IMR-90 (cell line): ENCODE results near the gene MTA1. TPM values are rescaled to one million over a fixed set of nuclear protein-coding genes. Genes with fewer than 3 reads are reported as not detected.

Source experiments
- ATAC-seq: fragments of 200-7000 bp; cut with Tn5 transposase; 2 replicates; pipeline ENCODE4 v1.9.1; 2020; ENCODE audit warnings: low read depth, mild to moderate bottlenecking, moderate library complexity
- BruUV-seq: library from RNA; stranded (reverse); fragments of 400-500 nt; replicated peaks from 2 replicates; lab custom pipeline; 2021; lab: Mats Ljungman, UMichigan
- CTCF ChIA-PET: fragments of 300-600 bp; formaldehyde crosslinking; extraction: SDS; loops from one replicate; lab custom pipeline; 2021; ENCODE audit warnings: antibody characterized with exemption; lab: Yijun Ruan, JAX
- POLR2A ChIA-PET: fragments of 300-600 bp; sonication (Branson Sonifier 250); formaldehyde crosslinking; loops from one replicate; lab custom pipeline; 2022; ENCODE audit warnings: antibody characterized with exemption; ENCODE audit not compliant: unreplicated experiment; lab: Charles Lee
- DNase-seq: peaks from one replicate; pipeline ENCODE4 v3.0.0; 2013
- H2AFZ ChIP-seq: replicated peaks from 2 replicates; pipeline ENCODE3; 2013; ENCODE audit warnings: low read length, mild to moderate bottlenecking; ENCODE audit not compliant: poor library complexity
- H2AK5ac ChIP-seq: 2 replicates; pipeline ENCODE4 v1.6.1; 2013; ENCODE audit warnings: low read depth, low read length, inconsistent platforms
- H2AK9ac ChIP-seq: replicated peaks from 2 replicates; pipeline ENCODE3; 2013; ENCODE audit warnings: mild to moderate bottlenecking, low read depth, low read length, moderate library complexity; ENCODE audit not compliant: poor library complexity
- H2BK120ac ChIP-seq: 2 replicates; pipeline ENCODE4 v1.6.1; 2013; ENCODE audit warnings: low read depth, low read length, inconsistent platforms
- H2BK15ac ChIP-seq: 3 replicates; pipeline ENCODE4 v1.6.1; 2013; ENCODE audit warnings: low read depth, low read length, inconsistent platforms
- H2BK20ac ChIP-seq: 2 replicates; pipeline ENCODE4 v1.6.1; 2013; ENCODE audit warnings: low read depth, mild to moderate bottlenecking, inconsistent platforms, low read length, moderate library complexity
- H2BK5ac ChIP-seq: 2 replicates; pipeline ENCODE4 v1.6.1; 2013; ENCODE audit warnings: mild to moderate bottlenecking, low read depth, low read length, inconsistent platforms; ENCODE audit not compliant: poor library complexity, severe bottlenecking
- H3K14ac ChIP-seq: replicated peaks from 2 replicates; pipeline ENCODE4 v1.6.1; 2013; ENCODE audit warnings: low read depth, low read length, inconsistent platforms
- H3K18ac ChIP-seq: 2 replicates; pipeline ENCODE4 v1.6.1; 2013; ENCODE audit warnings: low read depth, low read length, control low read depth
- H3K23ac ChIP-seq: 2 replicates; pipeline ENCODE4 v1.6.1; 2013; ENCODE audit warnings: low read depth, low read length, inconsistent platforms
- H3K27ac ChIP-seq: 2 replicates; pipeline ENCODE4 v1.5.1; 2013; ENCODE audit warnings: mild to moderate bottlenecking, control low read depth, low read length; ENCODE audit not compliant: insufficient read depth
- H3K27me3 ChIP-seq: 2 replicates; pipeline ENCODE4 v1.6.1; 2013; ENCODE audit warnings: low read length; ENCODE audit not compliant: control insufficient read depth, insufficient read depth
- H3K36me3 ChIP-seq: 2 replicates; pipeline ENCODE4 v1.6.1; 2013; ENCODE audit warnings: low read length, mixed read lengths; ENCODE audit not compliant: control insufficient read depth, insufficient read depth
- H3K4ac ChIP-seq: 2 replicates; pipeline ENCODE4 v1.6.1; 2013; ENCODE audit warnings: low read depth, low read length, inconsistent platforms
- H3K4me1 ChIP-seq: 2 replicates; pipeline ENCODE4 v1.6.1; 2013; ENCODE audit warnings: low read length, mixed read lengths; ENCODE audit not compliant: control insufficient read depth, insufficient read depth
- H3K4me2 ChIP-seq: 2 replicates; pipeline ENCODE4 v1.6.1; 2013; ENCODE audit warnings: low read depth, mild to moderate bottlenecking, control low read depth, low read length, moderate library complexity
- H3K4me3 ChIP-seq: 2 replicates; pipeline ENCODE4 v1.5.1; 2013; ENCODE audit warnings: low read depth, mild to moderate bottlenecking, control low read depth, low read length, moderate library complexity; ENCODE audit not compliant: insufficient read depth
- H3K56ac ChIP-seq: 2 replicates; pipeline ENCODE4 v1.6.1; 2013; ENCODE audit warnings: low read length, inconsistent platforms; ENCODE audit not compliant: insufficient read depth; ENCODE audit errors: extremely low read depth
- H3K79me1 ChIP-seq, 2 experiments: 2 replicates each; pipeline ENCODE4 v1.6.1; 2013; ENCODE audit warnings: low read length in 2 of 2, inconsistent platforms in 1 of 2, low read depth in 1 of 2
- H3K9ac ChIP-seq: 2 replicates; pipeline ENCODE4 v1.6.1; 2013; ENCODE audit warnings: low read depth, low read length, control low read depth
- H3K9me1 ChIP-seq: 2 replicates; pipeline ENCODE4 v1.6.1; 2013; ENCODE audit warnings: low read length, inconsistent platforms; ENCODE audit not compliant: insufficient read depth
- H3K9me3 ChIP-seq: 2 replicates; pipeline ENCODE4 v1.6.1; 2013; ENCODE audit warnings: low read length; ENCODE audit not compliant: control insufficient read depth, insufficient read depth
- H4K20me1 ChIP-seq: 2 replicates; pipeline ENCODE4 v1.6.1; 2013; ENCODE audit warnings: low read length, inconsistent platforms; ENCODE audit not compliant: insufficient read depth
- H4K5ac ChIP-seq: 2 replicates; pipeline ENCODE4 v1.6.1; 2013; ENCODE audit warnings: mild to moderate bottlenecking, low read depth, low read length, control low read depth
- H4K8ac ChIP-seq, 2 experiments: 2 replicates each; pipeline ENCODE4 v1.6.1; 2013; ENCODE audit warnings: low read depth in 2 of 2, low read length in 2 of 2, control low read depth in 1 of 2, inconsistent platforms in 1 of 2
- H4K91ac ChIP-seq: 2 replicates; pipeline ENCODE4 v1.6.1; 2013; ENCODE audit warnings: low read depth, low read length, inconsistent platforms; ENCODE audit not compliant: insufficient read depth
- BHLHE40 ChIP-seq: fragments of 150-350 bp; IDR thresholded peaks from 2 replicates; pipeline ENCODE4 v1.6.1; 2016; ENCODE audit warnings: mild to moderate bottlenecking, low read depth, low read length
- CEBPB ChIP-seq: IDR thresholded peaks from 2 replicates; pipeline ENCODE4 v1.6.1; 2012; ENCODE audit warnings: low read depth, low read length, improper control_type of control experiment
- CHD1 ChIP-seq: IDR thresholded peaks from 2 replicates; pipeline ENCODE4 v1.6.1; 2012; ENCODE audit warnings: low read depth, low read length, improper control_type of control experiment
- FOS ChIP-seq: fragments of 150-350 bp; IDR thresholded peaks from 2 replicates; pipeline ENCODE4 v1.6.1; 2016; ENCODE audit warnings: low read depth, low read length
- MAFK ChIP-seq: IDR thresholded peaks from 2 replicates; pipeline ENCODE4 v1.6.1; 2012; ENCODE audit warnings: low read depth, low read length, improper control_type of control experiment
- MAZ ChIP-seq: IDR thresholded peaks from 2 replicates; pipeline ENCODE4 v1.6.1; 2012; ENCODE audit warnings: low read depth, mild to moderate bottlenecking, low read length, improper control_type of control experiment, moderate library complexity, borderline replicate concordance
- MXI1 ChIP-seq: IDR thresholded peaks from 2 replicates; pipeline ENCODE4 v1.6.1; 2012; ENCODE audit warnings: low read depth, mild to moderate bottlenecking, low read length, moderate library complexity, borderline replicate concordance
- NFE2L2 ChIP-seq: fragments of 150-350 bp; IDR thresholded peaks from 2 replicates; pipeline ENCODE4 v1.6.1; 2016; ENCODE audit warnings: low read depth, mild to moderate bottlenecking, low read length
- POLR2A ChIP-seq: IDR thresholded peaks from 2 replicates; pipeline ENCODE4 v1.6.1; 2012; ENCODE audit warnings: mild to moderate bottlenecking, low read depth, low read length
- RAD21 ChIP-seq: IDR thresholded peaks from 2 replicates; pipeline ENCODE4 v1.6.1; 2012; ENCODE audit warnings: low read length, improper control_type of control experiment
- RCOR1 ChIP-seq: IDR thresholded peaks from 2 replicates; pipeline ENCODE4 v1.6.1; 2012; ENCODE audit warnings: mild to moderate bottlenecking, low read length, improper control_type of control experiment; ENCODE audit not compliant: insufficient replicate concordance
- RFX5 ChIP-seq: IDR thresholded peaks from 2 replicates; pipeline ENCODE4 v1.8.0; 2012; ENCODE audit warnings: low read depth, mild to moderate bottlenecking, low read length, moderate library complexity
- SMC3 ChIP-seq: fragments of 150-350 bp; IDR thresholded peaks from 2 replicates; pipeline ENCODE4 v1.6.1; 2016; ENCODE audit warnings: low read depth, mild to moderate bottlenecking, antibody characterized with exemption, low read length, moderate library complexity
- WGBS, 2 experiments: methylation state at CpG; one replicate each; pipeline versions ENCODE4 v1.1.5 to v1.1.7; 2013; ENCODE audit warnings: missing lambda C conversion rate in 2 of 2; ENCODE audit not compliant: insufficient read length in 1 of 2; ENCODE audit errors: extremely low coverage in 2 of 2; 5-methylcytosine and 5-hydroxymethylcytosine counted together
- dilution Hi-C: fragments of 300-500 bp; cut with HindIII; formaldehyde crosslinking; loops from one replicate; pipeline ENCODE4 v1.14.3; 2018; ENCODE audit warnings: low sequenced_read_pairs; ENCODE audit not compliant: unreplicated experiment
- in situ Hi-C: fragments of 300-500 bp; cut with MboI; formaldehyde crosslinking; loops from 3 replicates; pipeline ENCODE4 v1.14.3; 2019; ENCODE audit warnings: low sequenced_read_pairs, inconsistent platforms, mixed read lengths
- intact Hi-C: fragments of 100-400 bp; cut with micrococcal nuclease; formaldehyde crosslinking; loops from 2 replicates; pipeline ENCODE4 v1.10.0; 2022
- polyA plus RNA-seq, 3 experiments: library from polyadenylated mRNA; depleted of rRNA; stranded (reverse); fragments of >200 nt; gene quantifications; 2 replicates each; pipeline ENCODE4 v1.2.3, GENCODE V29; 2012; ENCODE audit warnings: low replicate concordance in 1 of 3
- total RNA-seq: library from RNA; depleted of rRNA; stranded (reverse); fragments of >200 nt; gene quantifications from 2 replicates; pipeline ENCODE4 v1.2.3, GENCODE V29; 2012
- TF ChIP-seq, protein P1 (sequence below): fragments of 150-350 bp; IDR thresholded peaks from 2 replicates; pipeline ENCODE4 v1.6.1; 2017; ENCODE audit warnings: mild to moderate bottlenecking, antibody characterized with exemption, low read length, low read depth
- TF ChIP-seq, protein P2 (sequence below): conservative IDR thresholded peaks from 2 replicates; pipeline ENCODE4 v1.5.1; 2012; ENCODE audit warnings: mild to moderate bottlenecking, low read depth, low read length, improper control_type of control experiment
- TF ChIP-seq, protein P3 (sequence below): fragments of 150-350 bp; IDR thresholded peaks from 2 replicates; pipeline ENCODE4 v1.6.1; 2016; ENCODE audit warnings: low read depth, mild to moderate bottlenecking, low read length, moderate library complexity, borderline replicate concordance

MTA1 gene
- total and polyA plus RNA-seq, 2 of the 4 experiments (the other 2 are of a cell fraction), result 21.5 to 61.6 TPM

DNA sequence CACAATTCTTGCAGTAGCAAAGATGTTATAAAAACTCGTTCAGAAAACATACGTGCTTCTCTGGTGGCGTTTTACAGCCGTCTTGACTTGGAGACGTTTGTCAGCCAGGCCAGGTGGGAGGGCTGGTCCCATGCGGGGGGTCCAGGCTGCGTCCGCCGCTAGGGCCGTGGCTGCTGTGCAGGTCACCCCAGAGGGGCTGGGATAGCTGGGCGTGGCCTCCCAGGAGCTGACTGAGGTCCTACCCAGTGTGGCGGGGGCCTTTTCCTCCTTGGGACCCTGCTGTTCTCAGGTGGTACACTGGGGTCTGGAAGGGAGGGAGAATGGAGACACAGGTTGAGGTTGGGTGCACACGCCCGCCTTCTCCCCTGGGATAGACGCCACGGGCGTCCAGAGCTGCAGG lies 25.2 kb downstream of the MTA1 start:
- ChIA-PET POLR2A (no interaction called here), CTCF (no interaction called here)
- intact Hi-C loops, result no loop called here

More for the DNA sequence above, 25.2 kb downstream of the MTA1 start:
- no peak overlapping the region for H3K56ac ChIP-seq
- H4K91ac ChIP-seq, result no peak overlapping the region
- H3K9me1 ChIP-seq, result no peaks in the 10 kb centered on the region
- H3K14ac ChIP-seq, result no peak overlapping the region
- no peak overlapping the region for H4K5ac ChIP-seq
- 83% methylated on average over 11 of the region's 17 CpGs; no CpG with 5 or more reads in 1 of the 2 experiments for WGBS, 2 experiments
- H2BK5ac ChIP-seq, result no peak overlapping the region
- no peak overlapping the region for H3K18ac ChIP-seq
- dilution Hi-C loops, result no loop called here
- no peak for TF ChIP-seq CHD1
- TF ChIP-seq POLR2A, result no peak
- no peak for TF ChIP-seq FOS
- TF ChIP-seq RAD21, result no peak
- TF ChIP-seq, protein P1, sequence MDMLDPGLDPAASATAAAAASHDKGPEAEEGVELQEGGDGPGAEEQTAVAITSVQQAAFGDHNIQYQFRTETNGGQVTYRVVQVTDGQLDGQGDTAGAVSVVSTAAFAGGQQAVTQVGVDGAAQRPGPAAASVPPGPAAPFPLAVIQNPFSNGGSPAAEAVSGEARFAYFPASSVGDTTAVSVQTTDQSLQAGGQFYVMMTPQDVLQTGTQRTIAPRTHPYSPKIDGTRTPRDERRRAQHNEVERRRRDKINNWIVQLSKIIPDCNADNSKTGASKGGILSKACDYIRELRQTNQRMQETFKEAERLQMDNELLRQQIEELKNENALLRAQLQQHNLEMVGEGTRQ, result no peak
- TF ChIP-seq MXI1, result no peak
- TF ChIP-seq CEBPB, result no peak
- no peak for TF ChIP-seq MAZ
- TF ChIP-seq, protein P2, sequence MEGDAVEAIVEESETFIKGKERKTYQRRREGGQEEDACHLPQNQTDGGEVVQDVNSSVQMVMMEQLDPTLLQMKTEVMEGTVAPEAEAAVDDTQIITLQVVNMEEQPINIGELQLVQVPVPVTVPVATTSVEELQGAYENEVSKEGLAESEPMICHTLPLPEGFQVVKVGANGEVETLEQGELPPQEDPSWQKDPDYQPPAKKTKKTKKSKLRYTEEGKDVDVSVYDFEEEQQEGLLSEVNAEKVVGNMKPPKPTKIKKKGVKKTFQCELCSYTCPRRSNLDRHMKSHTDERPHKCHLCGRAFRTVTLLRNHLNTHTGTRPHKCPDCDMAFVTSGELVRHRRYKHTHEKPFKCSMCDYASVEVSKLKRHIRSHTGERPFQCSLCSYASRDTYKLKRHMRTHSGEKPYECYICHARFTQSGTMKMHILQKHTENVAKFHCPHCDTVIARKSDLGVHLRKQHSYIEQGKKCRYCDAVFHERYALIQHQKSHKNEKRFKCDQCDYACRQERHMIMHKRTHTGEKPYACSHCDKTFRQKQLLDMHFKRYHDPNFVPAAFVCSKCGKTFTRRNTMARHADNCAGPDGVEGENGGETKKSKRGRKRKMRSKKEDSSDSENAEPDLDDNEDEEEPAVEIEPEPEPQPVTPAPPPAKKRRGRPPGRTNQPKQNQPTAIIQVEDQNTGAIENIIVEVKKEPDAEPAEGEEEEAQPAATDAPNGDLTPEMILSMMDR, result no peak
- no peak for TF ChIP-seq MAFK
- TF ChIP-seq SMC3, result no peak
- TF ChIP-seq BHLHE40, result no peak
- TF ChIP-seq, protein P3, sequence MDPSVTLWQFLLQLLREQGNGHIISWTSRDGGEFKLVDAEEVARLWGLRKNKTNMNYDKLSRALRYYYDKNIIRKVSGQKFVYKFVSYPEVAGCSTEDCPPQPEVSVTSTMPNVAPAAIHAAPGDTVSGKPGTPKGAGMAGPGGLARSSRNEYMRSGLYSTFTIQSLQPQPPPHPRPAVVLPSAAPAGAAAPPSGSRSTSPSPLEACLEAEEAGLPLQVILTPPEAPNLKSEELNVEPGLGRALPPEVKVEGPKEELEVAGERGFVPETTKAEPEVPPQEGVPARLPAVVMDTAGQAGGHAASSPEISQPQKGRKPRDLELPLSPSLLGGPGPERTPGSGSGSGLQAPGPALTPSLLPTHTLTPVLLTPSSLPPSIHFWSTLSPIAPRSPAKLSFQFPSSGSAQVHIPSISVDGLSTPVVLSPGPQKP, result no peak
- no peak for TF ChIP-seq NFE2L2
- no peak for TF ChIP-seq RCOR1
- TF ChIP-seq RFX5, result no peak
- H3K9ac ChIP-seq, result no peak overlapping the region
- H3K27ac ChIP-seq, result no peak overlapping the region
- no peak overlapping the region for H2BK15ac ChIP-seq
- peaks cover 3 to 46% of the 10 kb centered on the region in 2 experiments for H3K79me1 ChIP-seq
- BruUV-seq, result no TSS peak
- in situ Hi-C loops, result no loop called here
- H3K27me3 ChIP-seq, result no peaks in the 10 kb centered on the region
- no peaks in the 10 kb centered on the region for H3K4me1 ChIP-seq
- no peak overlapping the region for H2AK5ac ChIP-seq
- no peak overlapping the region for H3K4me2 ChIP-seq
- peaks cover 24% of the 10 kb centered on the region; the same call in 1 of the 2 replicates for H3K36me3 ChIP-seq
- H3K4me3 ChIP-seq, result no peak overlapping the region
- no peak overlapping the region for H2BK120ac ChIP-seq
- H2BK20ac ChIP-seq, result no peak overlapping the region
- H2AFZ ChIP-seq, result no peak overlapping the region
- ATAC-seq, result no peak
- H2AK9ac ChIP-seq, result peak overlapping the region; percentile 23
- DNase-seq, result no peak
- H4K20me1 ChIP-seq, result peaks cover 42% of the 10 kb centered on the region
- no peak overlapping the region for H4K8ac ChIP-seq
- H3K4ac ChIP-seq, result no peak overlapping the region
- H3K9me3 ChIP-seq, result no peaks in the 10 kb centered on the region
- no peak overlapping the region for H3K23ac ChIP-seq
